22Rv1 (cell line): ENCODE results near the gene CSPG4.

Experiments used
- ZFX ChIP-seq: fragments of 450-650 bp; IDR thresholded peaks from 2 replicates; pipeline ENCODE4 v1.6.1; 2017; ENCODE audit warnings: antibody characterized with exemption, borderline replicate concordance
- TF ChIP-seq, protein P1 (sequence below): fragments of 450-650 bp; IDR thresholded peaks from 2 replicates; pipeline ENCODE4 v1.5.1; 2017; ENCODE audit warnings: mild to moderate bottlenecking

DNA sequence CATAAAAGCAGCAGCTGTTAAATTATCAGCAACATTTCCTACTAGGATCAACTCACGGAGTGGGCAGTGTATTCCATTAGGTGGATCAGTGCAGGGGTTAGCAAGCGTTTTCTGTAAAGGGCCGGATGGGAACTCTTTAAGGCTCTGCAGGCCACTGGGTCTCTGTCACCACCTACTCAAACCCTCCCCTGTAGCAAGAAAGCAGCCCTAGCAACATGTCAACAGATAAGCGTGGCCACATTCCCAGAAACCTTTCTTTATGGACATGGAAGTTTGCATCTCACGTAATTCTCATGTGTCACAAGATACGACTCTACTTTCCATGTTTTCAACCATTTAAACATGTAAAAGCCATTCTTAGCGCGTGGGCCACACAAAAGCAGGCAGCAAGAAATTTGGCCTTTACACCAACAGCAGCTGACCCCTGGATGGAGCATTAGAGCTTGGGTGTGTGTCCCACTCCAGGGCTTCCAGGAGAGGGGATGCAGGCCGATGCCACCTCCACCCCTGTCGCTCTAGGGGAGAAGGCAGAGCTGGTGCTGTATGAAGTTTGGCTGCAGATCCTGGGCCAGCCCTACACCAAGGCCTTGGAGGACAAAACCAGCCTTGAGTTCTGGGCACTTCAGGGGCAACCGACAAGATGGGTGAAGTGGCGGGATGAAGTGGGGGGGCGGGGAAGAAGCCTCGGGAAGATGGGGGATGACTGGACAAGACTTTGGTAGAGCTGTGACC is 48.2 kb upstream of the CSPG4 start:
- TF ChIP-seq, protein P1, sequence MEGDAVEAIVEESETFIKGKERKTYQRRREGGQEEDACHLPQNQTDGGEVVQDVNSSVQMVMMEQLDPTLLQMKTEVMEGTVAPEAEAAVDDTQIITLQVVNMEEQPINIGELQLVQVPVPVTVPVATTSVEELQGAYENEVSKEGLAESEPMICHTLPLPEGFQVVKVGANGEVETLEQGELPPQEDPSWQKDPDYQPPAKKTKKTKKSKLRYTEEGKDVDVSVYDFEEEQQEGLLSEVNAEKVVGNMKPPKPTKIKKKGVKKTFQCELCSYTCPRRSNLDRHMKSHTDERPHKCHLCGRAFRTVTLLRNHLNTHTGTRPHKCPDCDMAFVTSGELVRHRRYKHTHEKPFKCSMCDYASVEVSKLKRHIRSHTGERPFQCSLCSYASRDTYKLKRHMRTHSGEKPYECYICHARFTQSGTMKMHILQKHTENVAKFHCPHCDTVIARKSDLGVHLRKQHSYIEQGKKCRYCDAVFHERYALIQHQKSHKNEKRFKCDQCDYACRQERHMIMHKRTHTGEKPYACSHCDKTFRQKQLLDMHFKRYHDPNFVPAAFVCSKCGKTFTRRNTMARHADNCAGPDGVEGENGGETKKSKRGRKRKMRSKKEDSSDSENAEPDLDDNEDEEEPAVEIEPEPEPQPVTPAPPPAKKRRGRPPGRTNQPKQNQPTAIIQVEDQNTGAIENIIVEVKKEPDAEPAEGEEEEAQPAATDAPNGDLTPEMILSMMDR: no peak
- TF ChIP-seq ZFX: no peak
